GM19324 (cell line): ENCODE results near the gene DUSP28.
"Not testable (repeated sequence)": the region's sequence is repeated elsewhere in the genome, so short reads cannot be mapped to it uniquely, and the experiment has no call there.

ENCODE experiments used
- ATAC-seq: cut with Tn5 transposase; IDR thresholded peaks from one replicate; pipeline ENCODE4 v1.9.1; 2021; ENCODE audit warnings: mild to moderate bottlenecking, moderate library complexity; ENCODE audit not compliant: unreplicated experiment, low FRiP score

DUSP28 gene

DNA sequence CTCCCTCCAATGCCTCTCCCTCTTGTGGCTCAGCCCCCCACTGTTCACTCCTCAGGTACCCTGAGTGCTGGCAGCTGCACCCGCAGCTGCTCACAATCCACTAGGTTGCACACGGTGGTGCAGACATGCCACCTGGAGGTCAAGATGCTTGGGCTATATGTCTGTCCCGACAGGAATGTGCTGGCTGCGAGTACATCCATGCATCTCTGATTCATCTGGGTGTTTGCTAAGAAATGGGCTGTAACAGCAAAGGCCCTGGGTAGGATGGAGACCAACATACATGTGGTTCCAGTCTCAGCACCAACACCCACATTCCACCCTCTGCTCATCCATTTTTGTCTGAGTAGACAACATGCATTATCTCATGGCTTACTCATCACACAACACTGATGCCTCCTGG, 33.6 kb upstream of the DUSP28 start:
- ATAC-seq = no peak

DNA sequence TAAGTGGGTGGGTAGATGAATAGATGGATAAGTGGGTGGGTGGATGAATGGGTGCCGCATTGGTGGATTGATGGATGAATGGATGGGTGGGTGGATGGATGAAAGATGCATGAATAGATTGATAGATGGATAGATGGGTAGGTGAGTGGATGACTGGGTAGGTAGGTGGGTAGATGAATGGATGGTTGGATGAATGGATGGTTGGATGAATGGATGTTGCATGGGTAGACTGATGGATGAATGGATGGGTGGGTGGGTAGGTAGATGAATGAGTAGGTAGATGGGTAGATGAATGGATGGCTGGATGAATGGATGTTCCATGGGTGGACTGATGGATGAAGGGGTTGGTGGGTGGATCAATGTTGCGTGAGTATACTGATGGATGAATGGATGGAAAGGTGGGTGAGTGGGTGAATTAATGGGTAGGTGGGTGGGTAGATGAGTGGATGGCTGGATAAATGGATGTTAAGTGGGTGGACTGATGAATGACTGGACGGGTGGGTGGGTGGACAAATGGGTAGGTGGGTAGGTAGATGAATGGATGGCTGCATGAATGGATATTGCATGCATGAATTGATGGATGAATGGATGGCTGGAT, 32.9 kb upstream of the DUSP28 start:
- no peak for ATAC-seq

DNA sequence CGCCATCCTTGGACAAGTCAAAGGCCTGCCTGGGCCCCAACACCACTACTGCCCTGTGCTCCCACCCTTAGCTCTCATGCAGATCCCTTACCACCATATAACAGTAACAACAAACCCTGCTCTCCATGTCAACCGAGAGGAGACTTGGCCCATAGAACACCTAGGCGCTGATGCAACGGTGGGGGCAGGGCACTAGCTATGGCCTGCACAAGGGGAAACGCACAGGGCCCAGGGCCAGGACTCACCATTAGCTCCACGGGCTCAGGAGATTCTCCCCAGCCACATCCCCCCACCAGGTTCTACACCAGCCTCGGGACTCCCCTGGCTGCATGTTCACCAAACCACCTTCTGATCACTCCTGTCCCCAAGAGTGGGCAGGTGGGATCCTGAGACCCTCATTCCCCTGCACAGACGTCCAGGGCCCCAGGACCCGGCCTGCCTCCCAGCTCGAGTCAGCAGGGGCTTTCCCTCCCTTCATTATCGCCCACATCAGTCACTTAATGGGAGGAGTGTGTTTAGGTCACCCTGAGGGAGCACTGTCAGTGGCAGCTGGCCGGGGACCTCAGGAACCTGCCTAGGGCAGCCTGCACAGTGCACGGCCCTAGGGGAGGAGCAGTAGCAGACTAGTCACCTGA, 31.6 kb upstream of the DUSP28 start:
- ATAC-seq = no peak

DNA sequence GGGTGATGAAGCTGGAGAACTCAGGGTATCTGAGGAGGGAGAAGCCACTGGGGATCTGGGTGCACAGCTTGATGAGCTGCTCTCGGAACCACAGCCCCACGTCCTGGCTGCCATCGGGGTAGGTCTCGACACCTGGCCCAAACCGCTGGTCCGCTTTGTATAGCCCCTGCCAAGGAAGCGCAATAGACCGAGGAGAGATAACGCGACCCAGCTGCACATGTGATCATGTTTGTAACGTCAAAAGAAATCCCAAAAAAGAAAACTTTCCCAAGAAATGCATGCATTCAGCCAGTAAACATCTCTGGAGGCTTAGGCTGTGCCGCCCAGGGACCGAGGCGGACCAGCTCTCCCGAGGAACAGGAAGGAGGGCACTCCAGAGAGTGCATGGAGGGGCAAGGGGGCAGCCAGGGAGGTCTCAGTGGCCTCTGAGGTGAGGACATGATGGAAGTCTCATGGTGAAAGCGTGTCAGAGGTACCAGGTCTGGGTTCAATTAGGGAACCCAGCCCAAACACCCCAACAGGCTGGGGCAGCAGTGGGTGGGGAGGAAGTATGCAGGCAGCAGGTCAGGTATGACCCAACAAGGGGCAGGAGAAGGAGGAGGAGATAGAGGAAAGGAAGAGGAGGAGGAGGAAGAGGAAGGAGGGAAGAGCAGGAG, 30.7 kb upstream of the DUSP28 start:
- no peak for ATAC-seq

DNA sequence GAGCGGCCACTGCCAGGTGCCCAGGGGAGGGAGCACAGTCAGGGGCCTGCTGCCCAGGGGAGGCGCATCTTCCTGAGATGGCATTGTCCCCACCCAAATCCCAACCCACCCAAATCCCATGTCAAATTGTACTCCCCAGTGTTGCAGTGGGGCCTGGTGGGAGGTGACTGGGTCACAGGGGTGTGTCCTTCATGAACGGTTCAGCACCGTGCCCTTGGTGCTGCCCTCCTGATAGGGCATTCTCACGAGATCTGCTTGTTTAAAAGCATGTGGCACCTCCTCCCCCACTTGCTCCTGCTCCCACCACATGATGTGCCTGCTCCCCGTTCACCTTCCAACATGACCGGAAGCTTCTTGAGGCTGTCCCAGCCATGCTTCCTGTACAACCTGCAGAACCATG, 30.0 kb upstream of the DUSP28 start:
- no peak for ATAC-seq

DNA sequence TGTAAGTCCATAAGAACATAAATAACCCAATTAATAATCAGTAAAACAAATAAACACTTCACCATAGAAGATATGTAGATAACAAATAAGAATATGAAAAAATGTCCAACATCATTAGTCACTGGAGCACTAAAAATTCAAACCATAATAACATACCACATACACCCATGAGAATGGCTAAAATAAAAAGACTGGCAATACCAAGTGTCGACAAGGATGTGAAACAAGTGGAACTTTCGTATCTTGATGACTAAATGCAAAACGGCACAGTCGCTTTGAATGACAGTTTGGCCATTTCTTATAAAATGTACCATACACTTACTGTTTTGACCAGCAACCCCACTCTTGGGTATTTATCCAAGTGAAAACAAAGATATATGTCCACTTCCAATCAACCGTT, 29.1 kb upstream of the DUSP28 start:
- no peak for ATAC-seq

DNA sequence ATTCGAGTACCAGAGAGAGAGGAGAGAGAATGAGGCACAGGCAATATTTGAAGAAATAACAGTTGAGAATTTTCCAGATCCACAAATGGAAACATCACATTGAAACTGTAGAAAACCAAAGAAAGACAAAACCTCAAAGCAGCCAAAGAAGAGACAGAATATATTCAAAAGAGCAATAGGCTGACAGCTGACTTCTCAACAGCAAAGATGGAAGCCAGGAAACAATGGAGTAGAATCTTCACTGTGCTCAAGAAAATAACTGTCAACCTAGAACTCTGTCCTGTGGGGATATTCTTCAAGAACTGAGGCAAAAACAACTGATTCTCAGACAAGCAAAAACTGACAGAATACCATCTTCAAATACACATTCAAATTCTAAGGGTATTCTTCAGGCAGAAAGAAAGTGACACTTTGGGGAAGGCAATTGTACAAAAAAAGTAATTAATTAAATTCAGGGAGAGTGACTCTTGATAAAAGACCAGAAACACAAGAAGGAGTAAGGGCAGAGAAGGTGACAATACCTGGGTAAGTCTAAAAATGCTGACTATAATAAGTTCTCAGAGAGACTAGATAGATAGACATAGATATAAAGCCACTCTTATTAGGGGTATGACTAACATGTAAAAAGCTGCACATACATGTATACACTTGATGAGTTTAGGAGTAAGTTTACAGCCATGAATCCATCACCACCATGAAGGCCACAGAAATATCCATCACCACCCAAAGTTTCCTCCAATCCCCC, 28.0 kb upstream of the DUSP28 start:
- ATAC-seq = no peak

DNA sequence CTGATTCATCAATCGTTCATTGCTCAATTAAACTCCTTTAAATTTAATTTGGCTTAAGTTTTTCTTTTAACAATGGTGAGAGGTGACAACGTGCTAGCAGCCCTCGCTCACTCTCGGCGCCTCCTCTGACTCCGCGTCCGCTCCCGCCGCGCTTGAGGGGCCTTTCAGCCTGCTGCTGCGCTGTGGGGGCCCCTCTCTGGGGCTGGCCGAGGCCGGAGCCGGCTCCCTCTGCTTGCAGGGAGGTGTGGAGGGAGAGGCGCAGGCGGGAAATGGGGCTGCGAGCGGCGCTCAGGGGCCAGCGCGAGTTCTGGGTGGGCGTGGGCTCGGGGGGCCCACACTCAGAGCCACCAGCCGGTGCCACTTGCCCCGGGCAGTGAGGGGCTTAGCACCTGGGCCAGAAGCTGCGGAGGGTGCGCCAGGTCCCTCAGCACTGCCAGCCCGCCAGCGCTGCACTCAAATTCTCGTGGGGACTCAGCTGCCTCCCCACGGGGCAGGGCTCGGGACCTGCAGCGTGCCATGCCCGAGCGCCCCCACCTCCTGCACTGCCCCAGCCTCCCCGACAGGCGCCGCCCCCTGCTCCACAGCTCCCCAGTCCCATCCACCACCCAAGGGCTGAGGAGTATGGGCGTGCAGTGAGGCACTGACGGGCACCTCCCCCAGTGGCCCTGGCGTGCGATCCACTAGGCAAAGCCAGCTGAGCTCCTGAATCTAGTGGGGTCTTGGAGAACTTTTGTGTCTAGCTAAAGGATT, 22.0 kb upstream of the DUSP28 start:
- no peak for ATAC-seq

DNA sequence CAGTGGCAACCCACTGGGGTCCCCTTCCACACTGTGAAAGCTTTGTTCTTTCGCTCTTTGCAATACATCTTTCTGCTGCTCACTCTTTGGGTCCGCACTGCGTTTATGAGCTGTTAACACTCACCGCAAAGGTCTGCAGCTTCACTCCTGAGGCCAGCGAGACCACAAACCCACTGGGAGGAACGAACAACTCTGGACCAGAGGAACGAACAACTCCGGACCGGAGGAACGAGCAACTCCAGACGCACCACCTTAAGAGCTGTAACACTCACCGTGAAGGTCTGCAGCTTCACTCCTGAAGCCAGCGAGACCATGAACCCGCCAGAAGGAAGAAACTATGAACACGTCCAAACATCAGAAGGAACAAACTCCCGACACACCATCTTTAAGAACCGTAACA, 21.1 kb upstream of the DUSP28 start:
- not testable (repeated sequence) for ATAC-seq

DNA sequence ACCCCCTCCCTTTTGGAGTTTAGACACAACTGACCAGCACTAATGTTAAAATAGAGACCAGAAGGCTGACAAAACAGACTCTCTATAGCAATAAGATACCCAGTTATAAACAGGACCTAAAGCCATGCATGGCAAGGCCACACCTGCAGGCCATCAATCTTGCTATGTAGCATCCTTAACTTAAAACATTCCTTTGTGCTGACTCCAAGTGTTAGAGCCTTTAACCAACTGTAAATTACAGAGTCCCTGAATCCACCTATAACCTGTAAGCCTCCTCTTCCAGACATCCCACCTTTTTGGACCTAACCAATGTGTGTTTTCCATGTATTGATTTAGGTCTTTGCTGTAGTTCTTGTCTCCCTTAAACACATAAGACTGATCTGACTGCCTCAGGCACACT, 20.3 kb upstream of the DUSP28 start:
- ATAC-seq = no peak

DNA sequence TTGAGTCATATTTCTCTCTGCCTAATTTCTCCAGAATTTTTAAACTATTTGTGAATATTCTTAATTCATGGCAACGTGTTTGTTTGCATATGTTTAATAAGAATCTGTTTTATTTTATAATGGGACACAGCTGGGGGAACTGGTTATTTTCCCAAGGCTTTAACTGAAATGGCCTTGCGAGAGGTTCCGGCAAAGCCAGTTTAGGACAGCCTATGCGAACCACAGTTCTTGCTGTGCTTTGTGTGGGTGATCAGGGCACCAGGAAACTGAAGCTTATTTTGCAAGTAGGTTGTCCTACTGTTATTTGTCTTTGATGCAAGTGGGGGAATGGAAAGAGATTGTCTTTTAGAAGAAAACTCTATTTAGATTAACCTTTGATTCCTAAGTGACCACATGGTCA, 8.9 kb upstream of the DUSP28 start:
- no peak for ATAC-seq

DNA sequence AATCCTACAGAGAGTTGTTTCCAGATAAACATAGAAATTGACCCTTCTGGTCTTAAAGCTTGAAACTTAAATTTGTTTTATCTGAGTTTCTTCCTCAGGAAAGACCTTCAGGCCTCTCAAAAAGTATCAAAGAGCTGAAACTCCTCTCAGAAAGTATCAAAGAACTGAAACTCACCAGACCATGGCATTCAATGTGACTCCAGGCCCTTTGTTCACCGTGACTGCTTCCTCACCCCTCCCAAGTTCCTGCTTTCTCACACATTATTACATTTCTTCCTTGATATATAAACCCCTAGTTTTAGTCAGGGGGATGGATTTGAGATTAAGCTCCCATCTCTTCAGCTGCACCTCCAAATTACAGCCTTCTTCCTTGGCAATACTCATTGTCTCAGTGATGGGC, 8.3 kb upstream of the DUSP28 start:
- ATAC-seq = no peak

DNA sequence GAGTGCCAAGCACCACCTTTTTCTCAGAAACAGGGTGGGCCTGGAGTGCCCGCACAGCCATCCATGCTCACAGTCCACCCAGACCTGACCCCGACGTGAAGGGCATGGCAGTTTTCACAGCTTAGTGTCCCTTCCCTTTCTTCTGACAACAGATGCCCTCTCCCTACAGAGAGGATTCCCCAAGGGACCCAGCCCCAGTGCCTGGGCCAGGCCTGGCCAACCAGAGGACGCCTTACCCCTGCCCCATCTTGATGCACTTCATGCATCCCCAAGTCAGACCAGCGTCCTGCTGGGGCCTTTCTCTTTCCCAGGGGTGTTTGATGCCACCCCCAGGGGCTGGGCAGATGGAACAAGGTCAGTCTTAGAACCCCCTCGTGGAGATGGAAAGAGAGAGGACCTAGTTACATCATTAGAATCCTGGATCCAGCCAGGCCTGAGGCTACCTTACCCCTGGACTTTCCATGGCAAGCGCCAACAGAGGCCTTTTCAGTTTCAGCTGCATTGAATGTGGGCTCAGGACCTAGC, 6.1 kb upstream of the DUSP28 start:
- no peak for ATAC-seq

DNA sequence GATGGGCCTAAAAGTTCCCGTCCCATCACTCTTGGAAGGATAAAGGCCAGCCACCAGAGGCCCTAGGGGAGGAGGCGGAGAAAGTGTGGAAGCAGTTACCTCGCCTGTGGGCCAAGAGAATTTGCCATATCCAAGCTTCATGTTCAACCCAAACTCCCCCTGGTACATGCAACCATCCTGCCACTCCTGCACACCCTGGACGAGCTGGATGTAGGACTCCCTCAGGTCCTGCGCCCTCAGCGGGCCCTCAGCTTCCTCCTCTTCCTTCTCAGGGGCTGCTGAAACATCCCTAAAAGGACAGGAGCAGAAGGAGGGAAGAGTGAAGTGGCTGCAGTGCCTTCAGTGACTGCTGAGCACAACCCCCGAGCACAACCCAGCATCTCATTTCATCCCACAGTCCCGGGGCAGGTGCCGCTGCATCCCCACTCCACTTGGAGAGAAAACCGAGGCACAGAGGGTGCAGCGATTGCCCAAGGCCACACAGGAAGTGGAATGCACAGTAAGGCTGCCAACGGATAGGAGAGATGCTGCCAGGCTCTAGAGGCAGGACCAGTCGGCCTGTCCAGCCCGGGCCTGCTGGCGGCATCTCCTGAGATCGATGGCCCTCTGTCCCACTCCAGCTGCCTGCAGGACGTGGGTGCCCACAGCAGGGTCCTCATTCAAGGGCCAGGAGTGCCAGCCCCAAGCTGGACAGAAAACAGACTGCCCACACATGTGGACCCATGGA, 5.2 kb upstream of the DUSP28 start:
- no peak for ATAC-seq

DNA sequence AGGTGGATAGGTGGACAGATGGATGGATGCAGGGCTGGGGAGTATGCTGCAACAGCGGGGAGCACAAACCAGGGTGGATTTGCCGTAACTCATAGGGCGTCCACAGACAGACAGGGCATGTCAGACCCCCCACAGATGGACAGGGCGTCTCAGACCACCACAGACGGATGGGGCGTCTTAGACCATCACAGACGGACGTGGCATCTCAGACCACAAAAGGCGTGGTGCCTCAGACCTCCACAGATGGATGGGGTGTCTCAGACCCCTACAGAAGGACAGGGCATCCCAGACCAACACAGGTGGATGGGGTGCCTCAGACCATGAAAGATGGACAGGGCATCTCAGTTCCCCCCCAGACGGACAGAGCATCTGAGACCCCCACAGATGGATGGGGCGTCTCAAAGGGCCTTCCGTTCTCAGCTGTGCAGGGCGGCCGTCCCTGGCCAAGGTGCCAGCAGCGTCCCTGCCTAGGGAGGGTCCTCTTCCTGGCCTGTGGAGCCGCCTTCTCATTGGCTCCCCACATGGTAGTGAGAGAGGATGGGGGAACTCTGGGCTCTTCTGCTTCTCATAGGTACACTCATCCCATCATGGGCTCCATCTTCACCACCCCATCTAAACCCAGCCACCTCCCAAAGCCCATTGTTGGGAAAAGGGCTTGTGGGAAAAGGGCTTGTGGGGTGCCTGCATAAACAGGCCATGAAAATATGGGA, 4.5 kb upstream of the DUSP28 start:
- ATAC-seq = no peak

DNA sequence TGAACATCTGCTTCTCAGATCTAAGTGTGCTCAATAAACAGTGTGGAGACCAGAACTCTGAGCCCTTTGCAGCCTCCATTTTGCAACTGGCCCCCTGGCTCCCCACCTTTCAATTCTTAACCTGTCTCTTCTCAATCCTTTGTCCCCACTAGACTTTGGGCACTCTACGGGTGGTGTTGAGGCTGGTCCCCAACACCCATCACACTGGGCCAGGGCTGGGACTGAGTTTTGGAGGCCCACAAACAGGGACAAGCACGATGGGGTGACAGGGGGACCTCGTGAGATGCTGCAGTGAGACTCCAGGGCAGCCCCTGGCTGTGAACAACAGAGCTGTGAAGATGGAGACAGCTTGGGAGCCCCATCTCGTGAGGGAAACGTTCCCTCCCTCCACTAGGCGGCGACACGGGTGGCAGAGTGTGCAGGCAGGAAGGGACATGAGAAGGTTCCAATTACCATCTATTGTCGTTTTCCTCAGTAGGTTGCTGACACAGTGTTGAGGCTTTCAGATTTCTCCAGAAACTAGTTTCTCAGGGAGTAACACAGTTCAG, 3.5 kb upstream of the DUSP28 start:
- ATAC-seq = no peak

DNA sequence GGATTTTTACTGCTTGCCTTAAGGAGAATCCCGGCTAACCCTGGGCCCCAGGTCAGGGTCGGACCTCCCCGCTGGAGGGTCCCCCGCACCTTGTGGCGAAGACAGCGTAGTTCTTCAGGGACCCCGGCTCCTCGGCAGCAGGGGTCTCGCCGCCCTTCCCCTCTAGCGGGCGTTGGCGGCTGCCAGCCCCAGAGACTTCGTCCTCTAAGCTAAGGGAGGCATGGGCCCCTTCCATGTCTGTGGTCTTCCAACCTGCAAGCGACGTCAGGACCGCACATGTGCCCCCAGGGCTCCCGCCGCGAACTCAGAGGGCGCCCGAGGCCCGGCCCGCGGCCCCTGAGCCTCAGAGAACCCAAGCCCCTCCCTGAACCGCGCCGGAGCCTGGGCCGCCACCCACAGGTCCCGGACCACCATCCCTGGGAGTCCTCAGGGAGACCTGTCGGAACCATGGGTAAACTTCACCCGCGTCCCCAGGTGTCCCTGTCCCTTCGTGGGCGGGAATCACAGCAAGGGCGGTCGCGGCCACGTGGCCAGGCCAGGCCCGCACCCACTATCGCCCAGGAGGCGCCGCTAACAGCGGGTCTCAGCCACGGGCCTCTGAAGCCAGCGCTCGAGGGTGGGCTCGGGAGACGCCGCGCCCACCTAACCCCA, 2.9 kb upstream of the DUSP28 start:
- no peak for ATAC-seq

DNA sequence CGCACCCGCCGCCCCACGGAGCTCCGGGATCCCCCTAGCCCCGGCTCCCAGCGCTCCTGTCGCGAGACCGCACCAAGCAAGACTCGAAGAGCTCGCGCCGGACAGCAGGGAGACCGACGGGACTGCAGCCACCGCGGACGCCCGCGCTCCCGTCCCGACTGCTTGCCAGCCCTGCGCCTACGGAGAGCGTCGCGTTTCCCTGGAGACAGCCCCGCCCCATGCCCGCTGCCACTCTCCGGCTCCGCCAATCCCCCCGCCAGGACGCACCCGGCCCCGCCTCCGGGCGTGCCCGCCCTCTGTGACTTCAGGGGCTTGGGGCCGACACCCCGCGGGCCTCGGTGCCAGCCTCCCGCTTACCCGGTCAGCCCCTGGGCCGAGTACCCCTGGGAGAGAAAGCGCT, 2.3 kb upstream of the DUSP28 start, which contains the start of gene ANKMY1:
TSS of gene ANKMY1 (minus strand) at position 181 of the 400 bp plus-strand sequence. CDS start 653 bp downstream, outside the sequence.
- ATAC-seq = no peak
